WTC11 (cell line): ENCODE measurements around the gene CHD6. TPM values are rescaled to one million over a fixed set of nuclear protein-coding genes. Genes with fewer than 3 reads are reported as not detected.

Source experiments
- ATAC-seq: fragments of 200-7000 bp; cut with Tn5 transposase; 2 replicates; pipeline ENCODE4 v1.10.0; 2021; ENCODE audit warnings: mild to moderate bottlenecking, moderate library complexity
- CTCF ChIA-PET: fragments of 300-600 bp; sonication (Branson Sonifier 250); formaldehyde crosslinking; loops from one replicate; lab custom pipeline; 2021; ENCODE audit warnings: antibody characterized with exemption; lab: Charles Lee
- POLR2A ChIA-PET: fragments of 350-600 bp; sonication (Branson Sonifier 250); formaldehyde crosslinking; loops from one replicate; lab custom pipeline; 2021; ENCODE audit warnings: antibody characterized with exemption; lab: Charles Lee
- DNase-seq: peaks from one replicate; pipeline ENCODE4 v3.0.0; 2021; ENCODE audit warnings: low spot score
- H3K27ac Mint-ChIP-seq: 2 replicates; pipeline ENCODE4 v1.8.0; 2021; ENCODE audit warnings: mixed read lengths
- H3K27me3 Mint-ChIP-seq: 2 replicates; pipeline ENCODE4 v1.8.0; 2021; ENCODE audit warnings: low read depth, mild to moderate bottlenecking, moderate library complexity, mixed read lengths
- H3K36me3 Mint-ChIP-seq: 2 replicates; pipeline ENCODE4 v1.8.0; 2021; ENCODE audit warnings: mixed read lengths
- H3K4me1 Mint-ChIP-seq: 2 replicates; pipeline ENCODE4 v1.8.0; 2022; ENCODE audit warnings: mixed read lengths
- H3K4me3 Mint-ChIP-seq: 2 replicates; pipeline ENCODE4 v1.8.0; 2021; ENCODE audit warnings: mild to moderate bottlenecking, moderate library complexity, mixed read lengths
- H3K9me3 Mint-ChIP-seq: 2 replicates; pipeline ENCODE4 v1.8.0; 2021; ENCODE audit warnings: mixed read lengths
- CREB1 ChIP-seq: sonication (generic); formaldehyde crosslinking; IDR thresholded peaks from 2 replicates; pipeline ENCODE4 v1.8.0; 2023; ENCODE audit warnings: mild to moderate bottlenecking, missing genetic modification reagents
- CTCF ChIP-seq: fragments of 200-600 bp; IDR thresholded peaks from 2 replicates; pipeline ENCODE4 v1.8.0; 2022; ENCODE audit warnings: antibody characterized with exemption
- ESRRA ChIP-seq: sonication (generic); formaldehyde crosslinking; IDR thresholded peaks from 2 replicates; pipeline ENCODE4 v1.8.1; 2022; ENCODE audit warnings: mild to moderate bottlenecking, missing genetic modification reagents, borderline replicate concordance
- FOXJ3 ChIP-seq: sonication (generic); formaldehyde crosslinking; IDR thresholded peaks from 2 replicates; pipeline ENCODE4 v1.9.0; 2021; ENCODE audit warnings: missing genetic modification reagents, mild to moderate bottlenecking, borderline replicate concordance
- FOXK1 ChIP-seq: sonication (generic); formaldehyde crosslinking; IDR thresholded peaks from 2 replicates; pipeline ENCODE4 v1.8.0; 2022; ENCODE audit warnings: mild to moderate bottlenecking, moderate library complexity, missing genetic modification reagents
- FOXP1 ChIP-seq: sonication (generic); formaldehyde crosslinking; IDR thresholded peaks from 2 replicates; pipeline ENCODE4 v1.8.0; 2022; ENCODE audit warnings: missing genetic modification reagents, mild to moderate bottlenecking, moderate library complexity, borderline replicate concordance
- HMGXB4 ChIP-seq: sonication (generic); formaldehyde crosslinking; IDR thresholded peaks from 2 replicates; pipeline ENCODE4 v1.8.1; 2023; ENCODE audit warnings: mild to moderate bottlenecking, moderate library complexity, missing genetic modification reagents
- JAZF1 ChIP-seq: fragments of 250-450 bp; sonication (Bioruptor Pico); IDR thresholded peaks from 2 replicates; pipeline ENCODE4 v1.9.0; 2021; ENCODE audit warnings: moderate library complexity, mild to moderate bottlenecking, inconsistent platforms
- NFATC4 ChIP-seq: fragments of 250-450 bp; sonication (Bioruptor Pico); IDR thresholded peaks from 2 replicates; pipeline ENCODE4 v1.9.0; 2021; ENCODE audit warnings: mild to moderate bottlenecking
- NR1H2 ChIP-seq: sonication (generic); formaldehyde crosslinking; IDR thresholded peaks from 2 replicates; pipeline ENCODE4 v1.9.0; 2021; ENCODE audit warnings: mild to moderate bottlenecking, moderate library complexity, missing genetic modification reagents
- PRRX2 ChIP-seq: fragments of 250-450 bp; sonication (Bioruptor Pico); IDR thresholded peaks from 2 replicates; pipeline ENCODE4 v1.8.0; 2021; ENCODE audit warnings: mild to moderate bottlenecking
- SMAD3 ChIP-seq: sonication (generic); formaldehyde crosslinking; IDR thresholded peaks from 2 replicates; pipeline ENCODE4 v1.8.0; 2022; ENCODE audit warnings: missing genetic modification reagents, mild to moderate bottlenecking, borderline replicate concordance
- SMAD4 ChIP-seq: sonication (generic); formaldehyde crosslinking; IDR thresholded peaks from 2 replicates; pipeline ENCODE4 v1.8.0; 2022; ENCODE audit warnings: mild to moderate bottlenecking, missing genetic modification reagents
- SP1 ChIP-seq: sonication (generic); formaldehyde crosslinking; conservative IDR thresholded peaks from 2 replicates; pipeline ENCODE4 v1.8.1; 2022; ENCODE audit warnings: missing genetic modification reagents
- ZNF671 ChIP-seq: fragments of 250-450 bp; sonication (Bioruptor Pico); IDR thresholded peaks from 2 replicates; pipeline ENCODE4 v1.8.0; 2021; ENCODE audit warnings: mild to moderate bottlenecking
- total RNA-seq: library from RNA; stranded (reverse); gene quantifications from 3 replicates; pipeline ENCODE4 v1.2.3, GENCODE V29; 2021
- TF ChIP-seq, protein P1 (sequence below): fragments of 250-450 bp; sonication (Bioruptor Pico); IDR thresholded peaks from 2 replicates; pipeline ENCODE4 v1.9.0; 2021; ENCODE audit warnings: moderate library complexity, mild to moderate bottlenecking, inconsistent platforms, borderline replicate concordance
- TF ChIP-seq, protein P2 (sequence below): sonication (generic); formaldehyde crosslinking; IDR thresholded peaks from 2 replicates; pipeline ENCODE4 v1.8.1; 2023; ENCODE audit warnings: mild to moderate bottlenecking, missing genetic modification reagents, moderate library complexity
- TF ChIP-seq, protein P3 (sequence below): fragments of 250-450 bp; sonication (Bioruptor Pico); conservative IDR thresholded peaks from 2 replicates; pipeline ENCODE4 v1.9.0; 2021; ENCODE audit warnings: mild to moderate bottlenecking

Gene CHD6
- total RNA-seq, 1 experiment from 2014 or later, result 52.1 TPM

DNA sequence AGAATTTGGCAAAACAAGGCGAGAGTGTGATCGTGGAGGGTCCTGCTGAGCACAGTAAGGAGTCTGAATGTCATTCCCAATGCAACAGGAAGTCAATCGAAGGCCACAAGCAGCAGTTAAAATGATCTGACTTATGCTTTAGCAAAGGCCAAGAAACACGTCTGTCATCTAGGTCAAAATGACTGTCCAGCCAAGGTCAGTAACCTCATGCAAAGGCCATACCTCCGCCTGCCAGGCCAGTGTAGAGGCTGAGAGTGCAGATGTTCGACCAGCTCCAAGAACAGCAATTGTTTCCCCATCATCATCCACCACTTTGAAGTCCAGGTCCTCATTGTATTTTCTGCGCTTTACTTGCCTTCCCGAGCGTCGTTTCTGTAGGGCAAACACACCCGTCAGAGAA lies 105.6 kb downstream of the CHD6 start:
- no peaks in the 10 kb centered on the region for H3K27me3 Mint-ChIP-seq
- no peaks in the 10 kb centered on the region for H3K9me3 Mint-ChIP-seq
- H3K36me3 Mint-ChIP-seq, result peaks cover 25% of the 10 kb centered on the region
- POLR2A ChIA-PET, result no interaction called here
- no peak for TF ChIP-seq SP1 (CRISPR knock-in tag)
- TF ChIP-seq SMAD4 (CRISPR knock-in tag), result no peak
- TF ChIP-seq, protein P1, sequence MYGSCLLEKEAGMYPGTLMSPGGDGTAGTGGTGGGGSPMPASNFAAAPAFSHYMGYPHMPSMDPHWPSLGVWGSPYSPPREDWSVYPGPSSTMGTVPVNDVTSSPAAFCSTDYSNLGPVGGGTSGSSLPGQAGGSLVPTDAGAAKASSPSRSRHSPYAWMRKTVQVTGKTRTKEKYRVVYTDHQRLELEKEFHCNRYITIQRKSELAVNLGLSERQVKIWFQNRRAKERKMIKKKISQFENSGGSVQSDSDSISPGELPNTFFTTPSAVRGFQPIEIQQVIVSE (CRISPR knock-in tag), result no peak
- no peak for TF ChIP-seq HMGXB4
- TF ChIP-seq, protein P2, sequence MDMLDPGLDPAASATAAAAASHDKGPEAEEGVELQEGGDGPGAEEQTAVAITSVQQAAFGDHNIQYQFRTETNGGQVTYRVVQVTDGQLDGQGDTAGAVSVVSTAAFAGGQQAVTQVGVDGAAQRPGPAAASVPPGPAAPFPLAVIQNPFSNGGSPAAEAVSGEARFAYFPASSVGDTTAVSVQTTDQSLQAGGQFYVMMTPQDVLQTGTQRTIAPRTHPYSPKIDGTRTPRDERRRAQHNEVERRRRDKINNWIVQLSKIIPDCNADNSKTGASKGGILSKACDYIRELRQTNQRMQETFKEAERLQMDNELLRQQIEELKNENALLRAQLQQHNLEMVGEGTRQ, result no peak
- TF ChIP-seq NFATC4 (CRISPR knock-in tag), result no peak
- TF ChIP-seq NR1H2 (CRISPR knock-in tag), result no peak
- no peak for TF ChIP-seq JAZF1 (CRISPR knock-in tag)
- TF ChIP-seq ZNF671 (CRISPR knock-in tag), result no peak
- no peak for TF ChIP-seq CREB1
- no peak for TF ChIP-seq CTCF
- TF ChIP-seq FOXP1 (CRISPR knock-in tag), result no peak
- no peak for TF ChIP-seq FOXK1 (CRISPR knock-in tag)
- no peak for TF ChIP-seq FOXJ3 (CRISPR knock-in tag)
- TF ChIP-seq SMAD3, result no peak
- DNase-seq, result no peak
- ATAC-seq, result no peak
- no peak overlapping the region for H3K27ac Mint-ChIP-seq
- no peak overlapping the region for H3K4me3 Mint-ChIP-seq
- CTCF ChIA-PET, result no interaction called here
- H3K4me1 Mint-ChIP-seq, result peaks cover 48% of the 10 kb centered on the region

- ATAC-seq (no peak), DNase-seq (no peak)
- Mint-ChIP-seq H3K27ac (no peak overlapping the region), H3K4me3 (no peak overlapping the region), H3K27me3 (no peaks in the 10 kb centered on the region), H3K4me1 (peaks cover 37% of the 10 kb centered on the region), H3K36me3 (peaks cover 33% of the 10 kb centered on the region), H3K9me3 (peaks cover 5% of the 10 kb centered on the region)
- TF ChIP-seq PRRX2 (CRISPR knock-in tag) (no peak), ESRRA (CRISPR knock-in tag) (no peak)
- TF ChIP-seq, protein P3, sequence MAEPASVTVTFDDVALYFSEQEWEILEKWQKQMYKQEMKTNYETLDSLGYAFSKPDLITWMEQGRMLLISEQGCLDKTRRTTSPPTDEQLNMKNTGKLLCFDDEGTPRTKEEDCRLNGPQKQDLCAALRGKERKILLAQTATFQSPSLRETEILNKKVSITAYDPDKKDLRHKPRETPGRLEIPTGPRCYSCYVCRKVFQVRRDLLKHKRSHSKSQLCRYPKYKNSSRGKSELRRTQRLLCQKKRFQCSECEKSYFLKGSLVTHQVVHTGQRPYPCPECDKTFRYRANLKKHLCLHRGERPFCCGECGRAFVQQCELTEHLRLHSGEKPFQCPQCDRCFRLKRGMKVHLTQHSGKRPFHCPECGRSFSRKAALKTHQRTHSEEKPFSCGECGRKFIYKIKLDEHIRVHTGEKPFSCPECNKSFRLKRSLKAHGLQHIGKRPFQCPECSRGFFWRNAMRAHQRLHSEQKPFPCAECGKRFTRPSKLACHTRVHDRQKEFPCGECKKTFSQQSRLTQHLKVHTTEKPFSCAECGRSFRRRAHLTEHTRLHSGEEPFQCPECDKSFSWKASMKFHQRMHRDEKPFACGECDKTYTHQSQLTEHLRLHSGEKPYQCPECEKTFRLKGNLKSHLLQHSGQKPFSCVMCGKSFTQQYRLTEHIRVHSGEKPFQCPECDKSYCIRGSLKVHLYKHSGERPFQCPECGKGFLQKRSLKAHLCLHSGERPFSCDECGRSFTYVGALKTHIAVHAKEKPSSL (CRISPR knock-in tag), result no peak
- CTCF ChIA-PET, result no interaction called here
- POLR2A ChIA-PET, result no interaction called here
These were observed 107.2 kb downstream of the CHD6 start for GRCh38 chr20:41510847-41511450.
